Esophagus muscularis mucosa (tissue), 3 donors: ENCODE results near the gene XYLT1.

Experiments
- CTCF ChIP-seq, 3 experiments: fragments of 200-600 bp in 2 of 3; fragments of 450-650 bp in 1 of 3; sonication (generic) in 2 of 3; IDR thresholded peaks; one replicate each; pipeline ENCODE4 v1.5.1; 2017 to 2019; ENCODE audit warnings: antibody characterized with exemption in 3 of 3, mild to moderate bottlenecking in 2 of 3, moderate library complexity in 1 of 3
- POLR2A ChIP-seq: fragments of 450-650 bp; IDR thresholded peaks from one replicate; pipeline ENCODE4 v1.6.1; 2017; ENCODE audit warnings: antibody characterized with exemption, moderate library complexity, mild to moderate bottlenecking, low read depth
- POLR2AphosphoS5 ChIP-seq, 2 donors: sonication (generic); formaldehyde crosslinking; IDR thresholded peaks; one replicate each; pipeline ENCODE4 v1.6.1; 2017; ENCODE audit warnings: antibody characterized with exemption in 2 of 2

- TF ChIP-seq CTCF (IDR thresholded peaks at IDR 0.05) (no peak), POLR2AphosphoS5 (IDR thresholded peaks at IDR 0.05) (no peak), POLR2A (no peak)
Observed at GRCh38 chr16:17149904-17150483, 320.8 kb downstream of the XYLT1 start.
